Stimulated activated naive CD4-positive, alpha-beta T cell (primary cell): ENCODE measurements around the gene KCNA10.
"Not testable (repeated sequence)": the region's sequence is repeated elsewhere in the genome, so short reads cannot be mapped to it uniquely, and the experiment has no call there.

Source experiments
- DNase-seq, 6 experiments: peaks; one replicate each; lab custom pipeline; 2025; lab: John Stamatoyannopoulos, UW

Gene KCNA10

GRCh38 chr1:110533230-110533629 lies 14.3 kb upstream of the KCNA10 start:
- no peak for DNase-seq

GRCh38 chr1:110529011-110529410 lies 10.0 kb upstream of the KCNA10 start:
- no peak for DNase-seq

DNA sequence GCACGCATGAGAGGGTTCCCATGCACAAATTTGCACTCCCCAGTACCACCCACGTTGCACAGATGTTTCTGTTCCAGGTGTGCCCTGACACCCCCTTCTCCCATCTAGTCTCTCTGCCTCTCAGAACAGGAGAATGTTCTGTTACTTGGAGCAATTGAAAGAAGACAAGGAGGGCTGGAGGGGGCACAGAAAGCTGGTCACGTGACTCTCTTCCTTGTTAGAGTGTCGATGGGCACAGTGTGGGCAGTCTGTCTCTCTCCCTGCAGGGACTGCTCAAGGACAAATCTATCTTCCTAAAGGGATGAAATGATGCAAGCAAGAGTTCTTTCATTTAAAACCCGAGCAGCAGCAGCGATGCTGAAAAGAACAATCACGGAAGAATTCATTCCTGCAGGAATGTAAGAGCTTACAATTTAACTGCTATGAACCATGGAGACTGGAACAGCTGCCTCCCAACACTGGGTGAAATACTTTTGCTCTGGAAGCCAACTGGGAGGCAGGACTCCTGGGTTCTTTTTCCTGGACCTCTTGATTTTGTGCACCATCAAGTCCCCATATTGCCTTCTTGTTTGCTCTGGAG lies 7.3 kb upstream of the KCNA10 start:
- no peak for DNase-seq

DNA sequence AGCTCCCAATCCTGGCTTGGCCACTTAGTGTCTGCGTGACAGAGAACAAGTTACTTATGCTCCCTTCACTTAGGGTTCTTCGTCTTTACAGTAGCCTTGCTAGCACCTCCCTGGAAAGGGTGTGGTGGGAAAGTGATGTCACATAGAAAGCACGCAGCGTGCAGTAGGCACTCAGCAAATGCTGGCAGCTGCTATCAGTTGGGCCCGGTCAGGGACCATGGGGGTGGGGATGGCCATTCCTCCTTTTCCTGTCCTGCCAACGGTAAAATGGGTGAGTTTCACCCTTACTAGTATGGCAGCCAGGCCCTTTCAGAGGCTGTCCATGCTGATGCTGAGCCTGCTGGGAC lies 6.2 kb upstream of the KCNA10 start:
- DNase-seq, result no peak

GRCh38 chr1:110524311-110525248 lies 5.6 kb upstream of the KCNA10 start:
- DNase-seq, result peak; percentile 2 to 35 (median 11)

- no peak for DNase-seq
Measured at GRCh38 chr1:110523011-110523410, 4.0 kb upstream of the KCNA10 start.

DNA sequence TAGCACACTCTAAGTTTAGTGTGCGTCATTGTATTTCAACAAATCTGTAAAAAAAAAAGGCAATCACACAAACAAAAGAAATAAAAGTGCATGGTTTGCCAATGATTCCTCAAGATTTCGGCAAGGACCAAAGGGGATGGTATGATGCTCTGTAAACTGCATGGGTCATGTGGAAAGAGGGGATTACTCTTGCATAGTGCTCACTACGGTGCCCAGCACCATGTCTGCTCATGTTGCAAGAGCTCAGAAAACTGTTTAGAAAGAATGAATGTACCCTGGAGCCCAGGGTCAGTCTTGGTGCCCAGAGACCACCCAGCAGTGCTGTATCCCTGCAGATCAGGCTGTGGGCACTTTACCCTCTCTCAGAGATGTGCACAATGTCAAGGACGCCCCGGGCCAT lies 3.6 kb upstream of the KCNA10 start:
- DNase-seq, result no peak

GRCh38 chr1:110520827-110521226 lies 1.9 kb upstream of the KCNA10 start:
- DNase-seq, result no peak

GRCh38 chr1:110515891-110516290 lies 3.1 kb downstream of the KCNA10 start:
- DNase-seq, result no peak

DNA sequence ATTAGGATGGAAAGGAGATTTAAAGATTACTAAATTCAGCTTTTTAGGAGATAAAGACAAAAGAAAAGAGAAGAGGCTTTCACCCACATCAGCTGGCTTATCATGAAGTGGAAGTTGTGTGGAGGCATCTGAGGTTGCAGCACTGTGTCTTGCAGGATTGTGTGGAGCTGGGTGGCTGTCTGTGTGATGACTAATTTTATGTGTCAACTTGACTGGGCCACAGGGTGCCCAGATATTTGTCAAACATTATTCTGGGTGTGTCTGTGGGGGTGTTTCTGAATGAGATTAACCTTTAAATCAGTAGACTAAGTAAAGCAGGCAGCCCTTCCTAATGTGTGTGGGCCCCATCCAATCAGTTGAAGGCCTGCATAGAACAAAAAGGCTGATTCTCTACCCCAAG lies 3.9 kb downstream of the KCNA10 start:
- no peak for DNase-seq

DNA sequence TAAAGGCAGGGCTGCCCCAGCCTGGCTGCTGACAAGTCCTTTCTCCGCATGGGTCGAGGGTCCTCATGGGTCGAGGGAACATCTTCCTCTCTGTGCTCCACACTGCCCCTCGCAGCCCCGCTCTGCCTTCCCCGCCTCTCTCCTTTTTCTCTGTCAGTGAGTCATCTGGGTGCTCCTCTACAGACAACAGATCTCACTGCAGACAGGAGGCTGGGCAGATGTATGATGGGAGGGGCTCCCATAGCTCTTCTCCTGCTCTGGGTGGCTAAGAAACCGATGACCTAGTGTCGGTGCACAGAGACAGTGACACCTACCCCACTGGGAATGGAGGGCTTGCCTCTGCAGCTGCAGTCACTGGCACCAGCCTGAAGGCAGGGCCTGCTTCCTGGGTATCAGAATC lies 5.5 kb downstream of the KCNA10 start:
- no peak for DNase-seq

GRCh38 chr1:110511436-110511835 lies 7.5 kb downstream of the KCNA10 start:
- DNase-seq, result no peak

DNA sequence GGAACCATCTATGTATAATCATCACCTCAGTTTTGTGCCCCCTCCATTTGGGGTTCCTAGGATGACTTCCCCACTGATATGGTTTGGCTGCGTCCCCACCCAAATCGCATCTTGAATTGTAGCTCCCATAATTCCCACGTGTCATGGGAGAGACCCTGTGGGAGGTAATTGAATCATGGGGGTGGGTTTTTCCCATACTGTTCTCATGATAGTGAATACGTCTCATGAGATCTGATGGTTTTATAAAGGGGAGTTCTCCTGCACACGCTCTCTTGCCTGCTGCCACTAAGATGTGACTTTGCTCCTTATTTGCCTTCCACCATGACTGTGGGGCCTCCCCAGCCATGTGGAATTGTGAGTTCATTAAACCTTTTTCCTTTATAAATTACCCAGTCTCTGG lies 8.1 kb downstream of the KCNA10 start:
- DNase-seq, result not testable (repeated sequence)

- DNase-seq, result no peak
Measured at GRCh38 chr1:110509655-110510054, 9.3 kb downstream of the KCNA10 start.

DNA sequence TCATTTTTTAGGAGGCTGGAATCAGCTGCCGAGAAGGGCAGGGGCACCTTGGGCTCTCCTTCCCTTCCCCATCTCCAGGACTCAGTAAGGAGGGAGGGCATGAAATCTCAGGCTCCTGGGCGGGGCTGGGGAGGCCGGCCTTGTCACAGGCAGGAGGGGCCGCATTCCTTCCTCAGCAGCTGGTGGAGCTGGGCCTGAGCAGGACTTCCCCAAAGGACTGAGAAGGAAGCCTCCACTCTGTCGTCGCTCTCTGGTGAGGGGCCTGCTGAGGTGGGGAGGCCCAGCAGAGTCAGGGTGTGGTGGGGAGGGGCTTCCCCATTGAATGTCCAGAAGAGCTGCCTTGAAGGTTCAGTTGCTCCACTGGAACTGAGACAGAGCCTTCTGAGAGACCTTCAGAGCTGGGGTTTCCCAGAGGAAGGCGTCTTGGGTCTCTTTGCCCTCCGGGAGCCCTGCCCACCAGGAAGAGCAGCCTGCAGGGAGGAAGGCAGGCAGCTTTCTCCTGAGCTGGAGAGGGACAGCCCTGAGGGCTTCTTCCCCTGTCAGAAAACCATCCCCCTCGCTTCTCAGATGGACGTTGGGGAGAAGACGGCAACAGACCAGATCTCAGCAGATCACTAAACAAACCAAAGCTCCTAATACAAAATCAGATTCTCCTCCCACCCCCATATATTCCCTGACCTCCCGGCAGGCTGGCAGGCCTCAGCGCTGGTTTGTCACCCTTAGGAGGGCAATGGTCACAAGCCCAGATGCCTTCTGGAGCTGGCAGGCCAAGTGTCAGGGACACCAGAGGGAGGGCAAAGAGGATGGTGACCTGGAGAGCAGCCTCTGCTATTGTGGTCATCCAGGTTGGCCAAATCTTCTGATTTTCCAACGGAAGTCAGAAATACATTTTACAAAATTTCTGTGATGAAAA lies 10.7 kb downstream of the KCNA10 start:
- no peak for DNase-seq

DNA sequence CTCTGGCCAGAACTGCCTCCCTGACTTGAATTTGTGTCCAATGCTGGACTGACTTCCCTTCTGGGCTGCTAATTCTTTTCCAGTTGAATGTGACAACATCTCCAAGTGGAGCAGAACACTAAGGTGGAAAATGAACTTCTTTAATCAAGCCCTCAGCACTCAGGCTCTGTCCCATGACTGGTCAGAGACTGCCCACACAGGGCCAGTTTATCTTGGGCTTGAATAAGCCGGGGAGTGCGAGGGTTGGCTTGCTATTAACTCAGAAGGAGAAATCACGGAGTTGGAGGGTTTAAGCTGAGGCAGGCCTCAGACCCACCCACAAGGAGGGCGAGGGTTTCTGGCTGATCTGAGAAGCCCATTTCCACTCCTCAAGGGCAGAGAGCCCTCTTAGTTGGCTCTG lies 12.4 kb downstream of the KCNA10 start:
- no peak for DNase-seq

DNA sequence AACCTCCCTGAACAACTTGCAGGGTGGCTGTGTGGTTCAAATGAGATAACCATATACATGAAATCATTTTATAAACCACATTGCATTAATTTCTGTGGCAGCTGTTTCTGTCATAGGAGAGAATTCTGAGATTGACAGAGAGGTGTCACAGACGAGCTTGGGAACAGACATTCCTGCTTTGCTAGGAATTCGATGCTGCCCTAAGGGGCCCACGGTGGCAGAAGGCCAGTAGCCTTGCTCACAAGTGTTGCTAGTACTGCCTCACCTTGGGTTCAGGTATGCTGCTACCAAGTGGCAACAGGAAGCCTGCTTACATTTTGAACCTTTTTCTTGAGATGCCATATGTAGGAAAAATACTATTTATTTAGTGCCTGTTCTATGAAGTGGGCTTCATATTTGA lies 13.4 kb downstream of the KCNA10 start:
- no peak for DNase-seq

DNA sequence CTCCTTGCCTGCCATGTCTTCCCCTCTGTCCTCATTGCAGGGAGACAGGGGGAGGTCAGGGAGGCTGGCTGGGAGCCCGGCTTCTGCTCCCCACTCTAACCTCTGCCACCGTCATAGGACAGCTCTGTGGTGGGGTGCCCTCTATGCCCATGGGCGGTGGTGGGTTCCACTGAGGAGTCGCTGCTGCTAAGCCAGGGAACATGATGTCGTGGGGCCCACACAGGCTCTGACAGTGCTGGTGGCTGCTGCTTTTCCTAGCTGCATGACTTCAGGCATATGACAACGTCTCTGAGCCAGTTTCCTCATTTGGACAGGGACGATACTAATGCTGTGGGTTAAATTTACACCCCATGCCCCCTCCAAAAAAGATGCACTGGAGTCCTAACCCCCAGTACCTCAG lies 14.7 kb downstream of the KCNA10 start:
- no peak for DNase-seq

- DNase-seq, result no peak
Measured at GRCh38 chr1:110503471-110503870, 15.5 kb downstream of the KCNA10 start.

DNA sequence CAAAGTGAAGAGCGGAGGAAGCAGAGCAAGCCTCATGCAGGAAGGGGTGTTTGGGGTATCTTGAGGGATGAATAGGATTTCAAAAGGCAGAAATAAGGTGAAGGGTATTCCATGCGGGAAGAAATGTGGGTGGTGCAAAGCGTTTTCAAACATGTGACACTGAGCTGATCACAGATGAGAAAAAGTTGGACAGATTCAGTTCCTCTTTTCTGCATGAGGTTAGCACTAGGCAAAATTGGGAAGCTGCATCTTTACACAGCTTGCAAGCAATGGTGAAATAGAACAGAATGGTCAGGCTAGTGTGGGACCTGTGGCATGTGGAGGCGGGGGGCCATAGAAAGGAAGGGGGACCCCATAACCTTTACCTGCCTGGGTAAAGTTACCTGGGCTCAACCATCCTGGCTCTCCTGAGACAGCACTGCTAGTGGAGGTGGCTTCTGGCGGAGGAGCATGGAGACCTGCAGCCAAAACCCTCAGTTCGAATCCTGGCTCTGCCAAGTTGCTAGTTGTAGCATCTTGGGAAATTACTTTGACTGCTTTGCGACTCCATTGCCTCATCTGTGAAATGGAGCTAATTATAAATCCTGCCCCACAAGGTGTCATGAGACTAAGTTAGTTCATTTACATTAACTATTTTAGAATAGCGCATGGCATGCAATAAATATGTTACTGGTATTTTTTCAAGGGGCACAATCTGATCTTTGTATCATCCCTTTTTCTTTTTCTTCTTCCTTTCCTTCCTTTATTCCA lies 16.4 kb downstream of the KCNA10 start:
- DNase-seq, result no peak

- DNase-seq, result no peak
Measured at GRCh38 chr1:110501488-110502132, 17.4 kb downstream of the KCNA10 start.
